ENCODE results near the gene PKP4. TPM values are rescaled to one million over a fixed set of nuclear protein-coding genes. Genes with fewer than 3 reads are reported as not detected.

Gene PKP4
- total RNA-seq, 2 experiments from 2014 or later, result 68.7 to 73.2 TPM

GRCh38 chr2:158463496-158464095 lies 6.8 kb downstream of the PKP4 start:
- CTCF ChIA-PET (ENCODE audit: unreplicated experiment), result no interaction called here
- no TSS peak for BruUV-seq (replicated peaks)

GRCh38 chr2:158464426-158465281 lies 7.9 kb downstream of the PKP4 start:
- peaks cover 2% of the 10 kb centered on the region for H3K4me1 ChIP-seq (ENCODE audit: insufficient read depth, low read length, poor library complexity, severe bottlenecking)
- no peaks in the 10 kb centered on the region for H3K36me3 ChIP-seq (ENCODE audit: insufficient read depth, low read length)
- BruUV-seq (replicated peaks), result no TSS peak
- H3K9me3 ChIP-seq (ENCODE audit: low read length), result no peaks in the 10 kb centered on the region
- TF ChIP-seq EZH2phosphoT487 (IDR thresholded peaks at IDR 0.05; ENCODE audit: borderline replicate concordance, low read depth, low read length) (no peak), CTCF (conservative IDR thresholded peaks at IDR 0.05; ENCODE audit: low read length) (peak; percentile 83)
- CTCF ChIA-PET (ENCODE audit: unreplicated experiment), result no interaction called here
- peak; percentile 40 for DNase-seq (ENCODE audit: low spot score)
- POLR2A ChIA-PET, result interaction anchor here (0.7 to 1.0 kb wide), 3 partner anchors 9 to 18 kb away, joined by 3 read pairs; no protein-coding TSS in a partner anchor
- H3K27ac ChIP-seq (ENCODE audit: low read depth, low read length, poor library complexity, severe bottlenecking), result no peak overlapping the region
- intact Hi-C loops (cut with micrococcal nuclease; ENCODE audit: unreplicated experiment), result no loop called here
- peaks cover 29% of the 10 kb centered on the region; the same call in 1 of the 2 replicates for H3K79me2 ChIP-seq (ENCODE audit: insufficient read depth, low read depth, low read length)
- no peak overlapping the region for H3K4me3 ChIP-seq (ENCODE audit: low read depth, low read length, poor library complexity, severe bottlenecking)
- H3K9me2 ChIP-seq (ENCODE audit: insufficient read depth, low read length), result no peaks in the 10 kb centered on the region
- no peak overlapping the region for H2AFZ ChIP-seq (ENCODE audit: low read length)
- peaks cover 32% of the 10 kb centered on the region for H4K20me1 ChIP-seq (ENCODE audit: insufficient read depth, low read length)
- H3K4me2 ChIP-seq (ENCODE audit: low read length), result no peak overlapping the region

More at GRCh38 chr2:158463496-158464095, 6.8 kb downstream of the PKP4 start:
- H3K9me2 ChIP-seq (ENCODE audit: insufficient read depth, low read length), result no peaks in the 10 kb centered on the region
- no peak for DNase-seq (ENCODE audit: low spot score)
- peaks cover 42% of the 10 kb centered on the region for H4K20me1 ChIP-seq (ENCODE audit: insufficient read depth, low read length)
- H3K4me1 ChIP-seq (ENCODE audit: insufficient read depth, low read length, poor library complexity, severe bottlenecking), result peaks cover 12% of the 10 kb centered on the region
- peaks cover 40% of the 10 kb centered on the region for H3K79me2 ChIP-seq (ENCODE audit: insufficient read depth, low read depth, low read length)
- H3K4me3 ChIP-seq (ENCODE audit: low read depth, low read length, poor library complexity, severe bottlenecking), result no peak overlapping the region
- no peaks in the 10 kb centered on the region for H3K36me3 ChIP-seq (ENCODE audit: insufficient read depth, low read length)
- intact Hi-C loops (cut with micrococcal nuclease; ENCODE audit: unreplicated experiment), result no loop called here
- TF ChIP-seq EZH2phosphoT487 (IDR thresholded peaks at IDR 0.05; ENCODE audit: borderline replicate concordance, low read depth, low read length) (no peak), CTCF (conservative IDR thresholded peaks at IDR 0.05; ENCODE audit: low read length) (no peak)
- H2AFZ ChIP-seq (ENCODE audit: low read length), result no peak overlapping the region
- H3K4me2 ChIP-seq (ENCODE audit: low read length), result no peak overlapping the region
- no peak overlapping the region for H3K27ac ChIP-seq (ENCODE audit: low read depth, low read length, poor library complexity, severe bottlenecking)
- POLR2A ChIA-PET, result interaction anchor here (0.6 to 0.8 kb wide), 3 partner anchors 19 to 44 kb away, joined by 3 to 5 read pairs (median 3); no protein-coding TSS in a partner anchor
- H3K9me3 ChIP-seq (ENCODE audit: low read length), result no peaks in the 10 kb centered on the region

Data from OCI-LY7 (cell line).